Neural cell (in vitro differentiated cells): Measurements from ENCODE around the gene NRL. TPM values are rescaled to one million over a fixed set of nuclear protein-coding genes. Genes with fewer than 3 reads are reported as not detected.

Experiments
- H2AFZ ChIP-seq: fragments of 200-600, 300-800 bp; sonication (generic), shearing (Covaris generic); 2 replicates; pipeline ENCODE4 v1.6.0; 2014; ENCODE audit warnings: low read depth, mild to moderate bottlenecking, antibody characterized with exemption, low read length, moderate library complexity
- H3F3A ChIP-seq: fragments of 200-600 bp; shearing (Covaris generic); 2 replicates; pipeline ENCODE4 v1.6.1; 2016; ENCODE audit warnings: mild to moderate bottlenecking, moderate library complexity, mixed read lengths, antibody characterized with exemption, low read length; ENCODE audit not compliant: insufficient read depth, poor library complexity, severe bottlenecking
- H3K27ac ChIP-seq: fragments of 200-600, 300-800 bp; sonication (generic), shearing (Covaris generic); 2 replicates; pipeline ENCODE4 v1.5.1; 2014; ENCODE audit warnings: mild to moderate bottlenecking, low read length, moderate library complexity
- H3K27me3 ChIP-seq: fragments of 300-800, 200-600 bp; sonication (generic), shearing (Covaris generic); 2 replicates; pipeline ENCODE4 v1.6.0; 2014; ENCODE audit warnings: mild to moderate bottlenecking, low read depth, low read length, moderate library complexity; ENCODE audit not compliant: insufficient read depth
- H3K36me3 ChIP-seq: fragments of 300-800, 200-600 bp; sonication (generic), shearing (Covaris generic); 2 replicates; pipeline ENCODE4 v1.5.1; 2014; ENCODE audit warnings: mild to moderate bottlenecking, antibody characterized with exemption, low read length, moderate library complexity; ENCODE audit not compliant: insufficient read depth
- H3K4me2 ChIP-seq: fragments of 300-800, 200-600 bp; sonication (generic), shearing (Covaris generic); 2 replicates; pipeline ENCODE4 v1.6.0; 2014; ENCODE audit warnings: mild to moderate bottlenecking, low read length
- H3K4me3 ChIP-seq: fragments of 300-800, 200-600 bp; sonication (generic), shearing (Covaris generic); 2 replicates; pipeline ENCODE4 v1.5.1; 2014; ENCODE audit warnings: mild to moderate bottlenecking, low read length, moderate library complexity
- H3K79me2 ChIP-seq: fragments of 200-600 bp; shearing (Covaris generic); replicated peaks from 2 replicates; pipeline ENCODE4 v1.6.0; 2014; ENCODE audit warnings: mild to moderate bottlenecking, low read length, moderate library complexity; ENCODE audit not compliant: insufficient read depth
- H3K9ac ChIP-seq: fragments of 300-800, 200-600 bp; sonication (generic), shearing (Covaris generic); 2 replicates; pipeline ENCODE4 v1.6.1; 2016; ENCODE audit warnings: mild to moderate bottlenecking, low read length, mixed read lengths
- H3K9me2 ChIP-seq: fragments of 200-600 bp; shearing (Covaris generic); 2 replicates; pipeline ENCODE4 v1.6.1; 2016; ENCODE audit warnings: mild to moderate bottlenecking, low read length, mixed read lengths; ENCODE audit not compliant: insufficient read depth
- H3K9me3 ChIP-seq: fragments of 200-600, 300-800 bp; sonication (generic), shearing (Covaris generic); 2 replicates; pipeline ENCODE4 v1.6.1; 2016; ENCODE audit warnings: mild to moderate bottlenecking, mixed run types, low read length, moderate library complexity, mixed read lengths
- H4K20me1 ChIP-seq: fragments of 200-600 bp; shearing (Covaris generic); 2 replicates; pipeline ENCODE4 v1.6.1; 2016; ENCODE audit warnings: mild to moderate bottlenecking, mixed run types; ENCODE audit not compliant: insufficient read depth
- EP300 ChIP-seq: fragments of 450-650 bp; conservative IDR thresholded peaks from 2 replicates; pipeline ENCODE4 v1.6.1; 2014; ENCODE audit warnings: antibody characterized with exemption, mild to moderate bottlenecking, moderate library complexity; ENCODE audit not compliant: poor library complexity, severe bottlenecking
- EZH2 ChIP-seq: fragments of 200-600, 300-800 bp; shearing (Covaris generic), sonication (generic); IDR thresholded peaks from 2 replicates; pipeline ENCODE4 v1.6.1; 2014; ENCODE audit warnings: antibody characterized with exemption, low read length, borderline replicate concordance, mild to moderate bottlenecking; ENCODE audit not compliant: insufficient read depth, poor library complexity, severe bottlenecking
- MXI1 ChIP-seq: fragments of 450-650 bp; conservative IDR thresholded peaks from 2 replicates; pipeline ENCODE4 v1.6.1; 2014; ENCODE audit warnings: antibody characterized with exemption, mild to moderate bottlenecking; ENCODE audit not compliant: poor library complexity, severe bottlenecking
- POLR2AphosphoS5 ChIP-seq: IDR thresholded peaks from 2 replicates; pipeline ENCODE4 v1.6.1; 2012
- RAD21 ChIP-seq: fragments of 450-650 bp; conservative IDR thresholded peaks from 2 replicates; pipeline ENCODE4 v1.6.1; 2014; ENCODE audit warnings: antibody characterized with exemption, mild to moderate bottlenecking, moderate library complexity
- REST ChIP-seq: IDR thresholded peaks from 2 replicates; pipeline ENCODE4 v1.6.1; 2012; ENCODE audit warnings: borderline replicate concordance
- SMC3 ChIP-seq: fragments of 450-650 bp; conservative IDR thresholded peaks from 2 replicates; pipeline ENCODE4 v1.6.1; 2014; ENCODE audit warnings: antibody characterized with exemption, mild to moderate bottlenecking, moderate library complexity; ENCODE audit not compliant: poor library complexity
- TAF1 ChIP-seq: IDR thresholded peaks from 2 replicates; pipeline ENCODE4 v1.6.1; 2012; ENCODE audit warnings: low read depth
- polyA plus RNA-seq: library from polyadenylated mRNA; depleted of rRNA; stranded (reverse); fragments of >200 nt; gene quantifications from 2 replicates; pipeline ENCODE4 v1.2.3, GENCODE V29; 2014
- TF ChIP-seq, protein P1 (sequence below): fragments of 450-650 bp; IDR thresholded peaks from 2 replicates; pipeline ENCODE4 v1.5.1; 2014; ENCODE audit warnings: antibody characterized with exemption, mild to moderate bottlenecking, moderate library complexity; ENCODE audit not compliant: poor library complexity, severe bottlenecking

The NRL gene
- polyA plus RNA-seq, 1 donor from 2014 or later: 9.5 TPM

- no peak overlapping the region for H3K27ac ChIP-seq
- no peak overlapping the region for H3K9ac ChIP-seq
- H3K36me3 ChIP-seq: no peaks in the 10 kb centered on the region
- H3K79me2 ChIP-seq: no peaks in the 10 kb centered on the region
- no peak overlapping the region for H2AFZ ChIP-seq
- no peak for TF ChIP-seq EZH2
- TF ChIP-seq TAF1: no peak
- no peak for TF ChIP-seq SMC3
- no peak for TF ChIP-seq MXI1
- no peak for TF ChIP-seq POLR2AphosphoS5
- TF ChIP-seq RAD21: no peak
- TF ChIP-seq REST: no peak
- TF ChIP-seq, protein P1, sequence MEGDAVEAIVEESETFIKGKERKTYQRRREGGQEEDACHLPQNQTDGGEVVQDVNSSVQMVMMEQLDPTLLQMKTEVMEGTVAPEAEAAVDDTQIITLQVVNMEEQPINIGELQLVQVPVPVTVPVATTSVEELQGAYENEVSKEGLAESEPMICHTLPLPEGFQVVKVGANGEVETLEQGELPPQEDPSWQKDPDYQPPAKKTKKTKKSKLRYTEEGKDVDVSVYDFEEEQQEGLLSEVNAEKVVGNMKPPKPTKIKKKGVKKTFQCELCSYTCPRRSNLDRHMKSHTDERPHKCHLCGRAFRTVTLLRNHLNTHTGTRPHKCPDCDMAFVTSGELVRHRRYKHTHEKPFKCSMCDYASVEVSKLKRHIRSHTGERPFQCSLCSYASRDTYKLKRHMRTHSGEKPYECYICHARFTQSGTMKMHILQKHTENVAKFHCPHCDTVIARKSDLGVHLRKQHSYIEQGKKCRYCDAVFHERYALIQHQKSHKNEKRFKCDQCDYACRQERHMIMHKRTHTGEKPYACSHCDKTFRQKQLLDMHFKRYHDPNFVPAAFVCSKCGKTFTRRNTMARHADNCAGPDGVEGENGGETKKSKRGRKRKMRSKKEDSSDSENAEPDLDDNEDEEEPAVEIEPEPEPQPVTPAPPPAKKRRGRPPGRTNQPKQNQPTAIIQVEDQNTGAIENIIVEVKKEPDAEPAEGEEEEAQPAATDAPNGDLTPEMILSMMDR: no peak
- no peak for TF ChIP-seq EP300
- H3K9me2 ChIP-seq: no peaks in the 10 kb centered on the region
- H4K20me1 ChIP-seq: no peaks in the 10 kb centered on the region
- no peaks in the 10 kb centered on the region for H3K9me3 ChIP-seq
- H3F3A ChIP-seq: no peaks in the 10 kb centered on the region
- H3K27me3 ChIP-seq: peaks cover 16% of the 10 kb centered on the region
- H3K4me2 ChIP-seq: no peak overlapping the region
- no peak overlapping the region for H3K4me3 ChIP-seq
Measured at GRCh38 chr14:24092110-24092504, 22.6 kb downstream of the NRL start.

DNA sequence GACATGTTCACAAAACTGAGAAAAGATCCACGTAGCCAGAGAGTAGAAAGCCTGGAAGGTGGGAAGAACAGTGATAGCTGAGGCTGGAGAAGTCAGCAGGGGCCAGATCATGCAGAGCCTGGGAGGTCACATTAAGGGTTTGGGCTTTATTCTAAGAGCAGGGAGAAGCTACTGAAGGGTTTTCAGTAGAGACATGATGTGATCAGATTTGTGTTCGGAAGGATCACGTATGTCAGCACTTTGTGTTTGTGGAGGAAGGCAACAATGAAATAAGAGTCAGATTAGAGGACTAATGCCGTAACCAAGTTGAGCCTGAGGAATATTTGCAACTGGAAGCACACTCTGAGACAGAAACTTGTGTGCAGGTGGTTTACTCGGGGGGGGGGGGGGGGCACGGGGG is 24.9 kb downstream of the NRL start:
- H4K20me1 ChIP-seq: no peaks in the 10 kb centered on the region
- H3K27me3 ChIP-seq: peaks cover 14% of the 10 kb centered on the region

GRCh38 chr14:24088095-24088494 is 26.7 kb downstream of the NRL start:
- H3K4me2 ChIP-seq: no peak overlapping the region
- no peaks in the 10 kb centered on the region for H3F3A ChIP-seq
- no peaks in the 10 kb centered on the region for H3K27me3 ChIP-seq
- H3K27ac ChIP-seq: no peak overlapping the region
- no peaks in the 10 kb centered on the region for H3K79me2 ChIP-seq
- H4K20me1 ChIP-seq: no peaks in the 10 kb centered on the region
- no peak overlapping the region for H3K9ac ChIP-seq
- no peaks in the 10 kb centered on the region for H3K9me2 ChIP-seq
- H3K9me3 ChIP-seq: no peaks in the 10 kb centered on the region
- no peak overlapping the region for H2AFZ ChIP-seq
- TF ChIP-seq TAF1 (no peak), EZH2 (no peak), EP300 (no peak), SMC3 (no peak)
- TF ChIP-seq, protein P1: no peak
- no peaks in the 10 kb centered on the region for H3K36me3 ChIP-seq
- H3K4me3 ChIP-seq: no peak overlapping the region

More for the DNA sequence above, 24.9 kb downstream of the NRL start:
- Histone ChIP-seq H3K79me2 (no peaks in the 10 kb centered on the region), H3K4me2 (no peak overlapping the region), H2AFZ (no peak overlapping the region), H3K9me3 (no peaks in the 10 kb centered on the region), H3K27ac (no peak overlapping the region), H3K9ac (no peak overlapping the region), H3K9me2 (no peaks in the 10 kb centered on the region), H3K36me3 (no peaks in the 10 kb centered on the region), H3F3A (no peaks in the 10 kb centered on the region), H3K4me3 (no peak overlapping the region)
- no peak for TF ChIP-seq SMC3
